Measurements from ENCODE around the gene NEU2.
"Not testable (repeated sequence)": the region's sequence is repeated elsewhere in the genome, so short reads cannot be mapped to it uniquely, and the experiment has no call there.

NEU2 gene

DNA sequence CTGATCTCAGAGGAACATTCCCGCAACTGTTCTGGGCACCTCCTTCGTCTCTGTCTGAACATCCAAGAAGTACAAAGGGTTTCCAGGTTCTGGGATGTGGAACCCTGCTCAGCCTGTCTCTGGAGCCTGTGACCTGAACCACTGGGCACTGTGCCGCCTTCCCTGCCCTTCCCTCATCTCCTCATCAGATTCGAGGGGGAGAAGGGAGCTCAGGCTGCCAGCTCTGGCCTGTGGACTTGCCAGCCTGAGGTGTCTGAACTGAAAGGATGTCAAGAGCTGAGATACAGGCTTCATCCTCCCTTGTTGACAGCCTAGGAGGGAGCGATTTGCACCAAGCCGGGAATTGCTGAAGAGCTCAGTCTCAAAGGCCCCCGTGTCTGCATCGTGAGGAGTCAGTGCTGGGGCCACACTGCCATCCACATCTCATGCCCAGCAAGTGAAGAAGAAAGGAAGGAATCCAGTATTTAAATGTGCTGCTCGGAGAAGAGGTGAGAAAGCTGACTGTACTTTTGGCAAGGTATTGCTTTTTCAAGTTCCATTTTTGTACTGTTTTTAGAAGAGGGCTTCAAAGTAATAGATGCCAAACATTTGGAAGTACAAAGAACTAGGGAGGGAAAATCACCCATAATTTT lies 12.6 kb downstream of the NEU2 start:
- no peak overlapping the region for H3K27ac ChIP-seq (ENCODE audit: insufficient read depth, low read depth, low read length, poor library complexity, severe bottlenecking)
- H3K9me3 ChIP-seq (ENCODE audit: control insufficient read depth, low read length): no peaks in the 10 kb centered on the region
- 92 to 96% methylated on average over 9 of the region's 9 CpGs for whole genome bisulfite sequencing, 2 experiments
- H3K4me1 ChIP-seq (ENCODE audit: control insufficient read depth, insufficient read depth, low read length): peaks cover 7% of the 10 kb centered on the region
- no peaks in the 10 kb centered on the region for H3K27me3 ChIP-seq (ENCODE audit: control insufficient read depth, insufficient read depth, low read length, poor library complexity, severe bottlenecking)
- no peak overlapping the region for H3K4me3 ChIP-seq (ENCODE audit: insufficient read depth, low read depth, low read length)
- H3K36me3 ChIP-seq (ENCODE audit: control insufficient read depth, insufficient read depth, low read length): no peaks in the 10 kb centered on the region

DNA sequence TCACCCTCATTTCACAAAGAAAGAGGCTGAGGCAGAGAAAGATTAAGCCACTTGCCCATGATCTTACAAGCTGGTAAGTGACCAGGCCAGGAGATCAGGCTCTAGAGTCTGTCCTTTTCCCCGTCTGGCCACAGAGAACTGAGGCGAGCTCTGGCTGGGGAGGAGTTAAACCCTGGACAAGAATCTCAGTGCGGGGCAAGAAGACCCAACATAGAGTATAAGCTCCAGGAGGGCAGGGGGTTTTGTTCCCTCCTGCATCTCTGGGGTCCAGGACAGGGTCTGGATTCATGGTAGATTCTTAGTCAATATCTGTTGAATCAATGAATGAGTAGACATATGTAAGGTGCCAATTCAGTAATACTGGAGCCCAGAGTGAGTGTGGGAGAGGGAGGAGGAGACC lies 14.7 kb downstream of the NEU2 start:
- H3K9me3 ChIP-seq (ENCODE audit: control insufficient read depth, low read length): no peaks in the 10 kb centered on the region
- no peak overlapping the region for H3K4me3 ChIP-seq (ENCODE audit: insufficient read depth, low read depth, low read length)
- H3K4me1 ChIP-seq (ENCODE audit: control insufficient read depth, insufficient read depth, low read length): peaks cover 5% of the 10 kb centered on the region
- peaks cover 13% of the 10 kb centered on the region for H3K27me3 ChIP-seq (ENCODE audit: control insufficient read depth, insufficient read depth, low read length, poor library complexity, severe bottlenecking)
- no peaks in the 10 kb centered on the region for H3K36me3 ChIP-seq (ENCODE audit: control insufficient read depth, insufficient read depth, low read length)
- H3K27ac ChIP-seq (ENCODE audit: insufficient read depth, low read depth, low read length, poor library complexity, severe bottlenecking): no peak overlapping the region
- 95 to 96% methylated on average over 3 of the region's 3 CpGs for WGBS, 2 experiments

DNA sequence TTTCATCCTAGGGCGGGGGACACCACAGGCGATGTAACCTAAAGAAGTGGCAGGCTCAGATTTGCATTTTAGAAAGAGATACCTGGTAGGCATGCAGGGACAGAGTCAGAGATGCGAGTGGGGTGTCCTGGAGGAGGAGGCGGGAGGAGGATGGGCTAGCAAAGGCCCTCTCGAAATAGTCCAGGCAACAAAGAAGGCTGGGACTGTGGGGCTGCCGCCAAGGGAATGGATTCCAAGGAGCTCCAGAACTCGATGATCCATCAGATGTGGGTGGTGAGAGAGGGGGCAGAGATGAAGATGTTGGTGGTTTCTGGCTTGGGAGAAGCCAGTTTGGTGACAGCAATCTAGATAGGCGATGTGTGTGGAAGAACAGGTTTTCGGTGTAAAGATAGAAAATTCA lies 15.2 kb downstream of the NEU2 start:
- H3K36me3 ChIP-seq (ENCODE audit: control insufficient read depth, insufficient read depth, low read length): no peaks in the 10 kb centered on the region
- H3K9me3 ChIP-seq (ENCODE audit: control insufficient read depth, low read length): no peaks in the 10 kb centered on the region
- H3K4me1 ChIP-seq (ENCODE audit: control insufficient read depth, insufficient read depth, low read length): peaks cover 5% of the 10 kb centered on the region
- H3K4me3 ChIP-seq (ENCODE audit: insufficient read depth, low read depth, low read length): no peak overlapping the region
- no peak overlapping the region for H3K27ac ChIP-seq (ENCODE audit: insufficient read depth, low read depth, low read length, poor library complexity, severe bottlenecking)
- 87% methylated on average over 9 of the region's 9 CpGs for WGBS, 2 experiments
- H3K27me3 ChIP-seq (ENCODE audit: control insufficient read depth, insufficient read depth, low read length, poor library complexity, severe bottlenecking): peaks cover 14% of the 10 kb centered on the region

DNA sequence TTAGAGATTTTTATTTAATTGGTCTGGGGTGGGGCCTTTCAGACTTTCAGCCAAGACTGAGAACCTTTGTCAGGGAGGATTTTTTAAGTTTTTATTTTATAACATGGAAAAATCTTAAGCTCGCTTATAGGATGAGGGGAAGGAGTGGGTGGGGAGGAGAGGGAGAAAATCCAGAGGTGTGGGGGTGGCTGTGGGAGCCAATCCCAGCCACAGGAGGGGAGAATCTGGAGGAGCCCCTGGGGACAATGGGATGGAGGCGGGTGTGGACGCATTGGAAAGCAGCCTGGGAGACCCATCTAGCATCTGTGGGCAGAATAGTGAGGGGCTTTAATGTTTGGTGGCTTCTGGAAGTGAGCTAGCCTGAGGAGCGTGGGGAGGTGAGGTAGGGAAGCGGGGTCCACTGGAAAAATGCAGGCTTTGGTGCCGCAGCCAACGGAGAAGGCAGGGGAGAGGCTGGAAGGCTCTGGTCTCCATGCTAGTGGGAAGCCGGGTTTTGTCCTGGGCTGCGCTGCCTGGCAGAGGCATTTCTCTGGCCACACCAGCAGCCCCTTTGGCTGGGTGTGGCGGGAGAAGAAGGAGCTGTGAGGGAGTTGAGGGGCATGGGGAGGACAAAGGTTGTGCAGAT lies 16.2 kb downstream of the NEU2 start:
- 88% methylated on average over 10 of the region's 10 CpGs for WGBS, 2 experiments
- Histone ChIP-seq H3K9me3 (ENCODE audit: control insufficient read depth, low read length) (no peaks in the 10 kb centered on the region), H3K27ac (ENCODE audit: insufficient read depth, low read depth, low read length, poor library complexity, severe bottlenecking) (no peak overlapping the region), H3K4me1 (ENCODE audit: control insufficient read depth, insufficient read depth, low read length) (peaks cover 5% of the 10 kb centered on the region), H3K4me3 (ENCODE audit: insufficient read depth, low read depth, low read length) (no peak overlapping the region), H3K36me3 (ENCODE audit: control insufficient read depth, insufficient read depth, low read length) (no peaks in the 10 kb centered on the region), H3K27me3 (ENCODE audit: control insufficient read depth, insufficient read depth, low read length, poor library complexity, severe bottlenecking) (peaks cover 17% of the 10 kb centered on the region)

DNA sequence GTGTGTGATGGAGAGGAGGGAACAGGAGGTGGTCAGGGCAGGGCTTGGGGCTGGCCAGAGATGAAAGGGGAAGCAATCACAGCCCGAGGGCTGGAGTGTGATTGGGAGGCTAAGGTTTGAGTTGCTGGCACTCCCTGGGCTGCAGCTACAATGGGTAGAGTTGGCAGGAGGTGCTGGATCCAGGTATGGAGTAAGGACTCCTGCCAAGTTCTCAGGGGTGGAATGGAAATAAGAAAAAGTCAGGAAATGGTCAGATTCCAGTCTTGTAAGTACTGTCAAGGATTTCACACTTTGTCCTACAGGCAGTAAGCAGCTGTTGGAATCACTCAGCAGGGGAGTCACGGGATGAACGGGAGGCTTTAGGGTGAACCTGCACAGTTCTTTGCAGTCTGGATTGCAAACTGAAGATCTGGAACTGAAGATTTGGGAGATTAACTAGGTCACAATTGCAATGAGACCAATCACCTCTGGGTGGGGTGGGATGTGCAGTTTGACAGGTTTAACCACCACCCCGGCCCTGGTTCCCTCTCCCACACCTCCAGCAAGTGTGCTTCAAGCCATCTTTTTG lies 16.8 kb downstream of the NEU2 start:
- peaks cover 23% of the 10 kb centered on the region for H3K27me3 ChIP-seq (ENCODE audit: control insufficient read depth, insufficient read depth, low read length, poor library complexity, severe bottlenecking)
- no peak overlapping the region for H3K4me3 ChIP-seq (ENCODE audit: insufficient read depth, low read depth, low read length)
- H3K4me1 ChIP-seq (ENCODE audit: control insufficient read depth, insufficient read depth, low read length): peaks cover 5% of the 10 kb centered on the region
- H3K27ac ChIP-seq (ENCODE audit: insufficient read depth, low read depth, low read length, poor library complexity, severe bottlenecking): no peak overlapping the region
- 78 to 80% methylated on average over 4 of the region's 4 CpGs for WGBS, 2 experiments
- no peaks in the 10 kb centered on the region for H3K9me3 ChIP-seq (ENCODE audit: control insufficient read depth, low read length)
- no peaks in the 10 kb centered on the region for H3K36me3 ChIP-seq (ENCODE audit: control insufficient read depth, insufficient read depth, low read length)

DNA sequence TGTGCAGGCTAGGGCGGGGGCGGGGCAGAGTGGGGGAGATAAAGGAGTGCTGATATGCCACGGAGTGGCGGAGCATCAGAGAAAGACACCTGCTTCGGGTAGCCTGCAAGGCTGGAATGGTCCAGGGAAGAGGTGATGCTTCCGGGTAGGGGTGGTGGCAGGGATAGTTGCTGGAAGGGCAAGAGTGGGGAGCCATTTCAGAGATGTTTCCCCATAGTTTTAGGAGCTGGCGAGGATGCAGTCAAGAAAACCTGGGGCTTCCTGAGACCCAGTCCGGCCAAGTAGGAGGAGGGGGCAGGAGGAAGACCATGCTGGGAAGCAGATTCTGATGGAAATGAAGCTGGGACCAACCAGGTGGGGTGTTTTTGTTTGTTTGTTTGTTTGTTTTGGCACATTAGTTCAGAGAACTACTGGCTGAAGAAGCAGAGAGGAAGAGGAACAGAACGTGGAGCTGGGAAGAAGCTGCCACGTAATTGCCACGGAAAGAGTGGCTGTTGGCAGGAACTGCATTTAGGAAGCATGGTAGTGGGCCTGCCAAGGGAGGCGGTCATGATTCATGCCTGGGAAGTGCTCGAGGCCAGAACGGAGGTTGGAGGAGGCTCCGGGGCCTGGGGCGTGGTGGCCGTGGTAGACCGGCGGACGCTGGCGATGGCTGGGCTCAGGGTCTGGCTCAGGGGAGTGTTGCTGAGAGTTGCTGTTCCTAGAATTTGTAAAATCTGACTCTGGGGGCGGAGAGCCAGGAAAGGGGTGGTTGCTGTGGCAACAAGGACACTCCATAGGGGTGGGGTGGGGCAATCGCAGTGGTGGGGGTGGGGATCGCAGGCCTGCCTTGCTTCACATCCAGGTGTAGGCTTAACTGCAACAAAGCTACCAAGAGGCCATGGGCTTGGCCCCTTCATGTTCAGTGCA lies 19.0 kb downstream of the NEU2 start:
- H3K4me1 ChIP-seq (ENCODE audit: control insufficient read depth, insufficient read depth, low read length): peaks cover 5% of the 10 kb centered on the region
- H3K9me3 ChIP-seq (ENCODE audit: control insufficient read depth, low read length): no peaks in the 10 kb centered on the region
- no peaks in the 10 kb centered on the region for H3K36me3 ChIP-seq (ENCODE audit: control insufficient read depth, insufficient read depth, low read length)
- WGBS, 2 experiments: 14 to 16% methylated on average over 24 of the region's 24 CpGs
- no peak overlapping the region for H3K4me3 ChIP-seq (ENCODE audit: insufficient read depth, low read depth, low read length)
- H3K27me3 ChIP-seq (ENCODE audit: control insufficient read depth, insufficient read depth, low read length, poor library complexity, severe bottlenecking): peaks cover 26% of the 10 kb centered on the region
- H3K27ac ChIP-seq (ENCODE audit: insufficient read depth, low read depth, low read length, poor library complexity, severe bottlenecking): no peak overlapping the region

DNA sequence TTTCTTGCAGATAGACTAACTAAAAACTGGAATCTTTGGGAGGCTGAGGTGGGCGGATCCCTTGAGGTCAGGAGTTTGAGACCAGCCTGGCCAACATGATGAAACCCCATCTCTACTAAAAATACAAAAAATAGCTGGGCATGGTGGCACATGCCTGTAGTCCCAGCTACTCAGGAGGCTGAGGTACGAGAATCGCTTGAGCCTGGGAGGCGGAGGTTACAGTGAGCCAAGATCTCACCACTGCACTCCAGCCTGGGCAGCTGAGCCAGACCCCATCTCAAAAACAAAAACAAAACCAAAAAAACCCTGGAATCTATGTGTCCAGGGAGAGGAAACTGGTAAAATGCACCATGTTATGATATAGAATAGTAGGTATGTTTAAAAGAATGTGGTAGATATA lies 20.0 kb downstream of the NEU2 start:
- not testable (repeated sequence) for H3K9me3 ChIP-seq (ENCODE audit: control insufficient read depth, low read length); H3K36me3 ChIP-seq (ENCODE audit: control insufficient read depth, insufficient read depth, low read length); H3K4me3 ChIP-seq (ENCODE audit: insufficient read depth, low read depth, low read length); H3K27ac ChIP-seq (ENCODE audit: insufficient read depth, low read depth, low read length, poor library complexity, severe bottlenecking); H3K4me1 ChIP-seq (ENCODE audit: control insufficient read depth, insufficient read depth, low read length)
- peaks cover 26% of the 10 kb centered on the region for H3K27me3 ChIP-seq (ENCODE audit: control insufficient read depth, insufficient read depth, low read length, poor library complexity, severe bottlenecking)
- 91 to 96% methylated on average over 4 of the region's 4 CpGs for WGBS, 2 experiments

DNA sequence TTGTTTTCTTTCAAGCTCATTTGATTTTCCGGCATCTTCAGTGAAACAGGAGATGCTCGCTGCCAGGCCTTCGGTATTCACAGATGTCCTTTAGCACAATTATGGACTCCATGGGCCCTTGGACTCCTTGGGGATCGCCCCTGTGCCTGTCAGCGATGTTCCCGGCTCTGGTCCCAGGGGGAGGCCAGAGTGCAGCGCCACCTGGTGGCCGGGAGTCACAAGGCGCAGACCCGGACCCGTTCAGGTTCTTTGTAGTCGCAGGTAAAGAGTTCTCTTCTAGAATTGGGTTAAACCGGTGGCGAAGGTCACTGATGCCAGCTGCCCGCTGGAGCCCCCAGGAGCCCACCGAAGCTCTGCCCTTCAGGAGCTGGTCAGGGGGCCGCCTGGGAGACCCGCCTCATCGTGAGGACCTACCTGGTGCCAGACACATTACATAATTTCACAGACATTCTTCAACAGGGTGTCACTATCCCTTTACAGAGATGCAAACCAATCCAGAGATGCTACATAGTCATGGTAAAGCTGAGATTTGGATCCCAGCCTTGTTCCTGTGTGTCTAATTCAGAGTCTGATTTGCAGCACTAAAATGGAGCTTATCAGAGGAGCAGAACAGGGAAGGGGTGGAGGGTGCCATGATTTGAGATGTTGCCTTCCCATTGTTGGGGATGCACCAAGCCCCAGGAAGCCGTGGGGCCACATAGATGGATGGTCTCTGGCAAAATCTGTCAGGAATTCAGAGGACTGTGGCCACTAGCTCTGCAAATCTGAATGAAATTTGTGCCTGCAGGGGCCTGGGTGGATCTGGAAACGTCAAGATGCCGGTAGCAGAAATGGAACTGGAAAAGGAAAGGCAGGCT lies 21.7 kb downstream of the NEU2 start:
- Histone ChIP-seq H3K27me3 (ENCODE audit: control insufficient read depth, insufficient read depth, low read length, poor library complexity, severe bottlenecking) (peaks cover 26% of the 10 kb centered on the region), H3K4me3 (ENCODE audit: insufficient read depth, low read depth, low read length) (no peak overlapping the region), H3K36me3 (ENCODE audit: control insufficient read depth, insufficient read depth, low read length) (no peaks in the 10 kb centered on the region), H3K4me1 (ENCODE audit: control insufficient read depth, insufficient read depth, low read length) (peaks cover under 1% of the 10 kb centered on the region), H3K27ac (ENCODE audit: insufficient read depth, low read depth, low read length, poor library complexity, severe bottlenecking) (no peak overlapping the region), H3K9me3 (ENCODE audit: control insufficient read depth, low read length) (no peaks in the 10 kb centered on the region)
- 30 to 31% methylated on average over 22 of the region's 22 CpGs for WGBS, 2 experiments

DNA sequence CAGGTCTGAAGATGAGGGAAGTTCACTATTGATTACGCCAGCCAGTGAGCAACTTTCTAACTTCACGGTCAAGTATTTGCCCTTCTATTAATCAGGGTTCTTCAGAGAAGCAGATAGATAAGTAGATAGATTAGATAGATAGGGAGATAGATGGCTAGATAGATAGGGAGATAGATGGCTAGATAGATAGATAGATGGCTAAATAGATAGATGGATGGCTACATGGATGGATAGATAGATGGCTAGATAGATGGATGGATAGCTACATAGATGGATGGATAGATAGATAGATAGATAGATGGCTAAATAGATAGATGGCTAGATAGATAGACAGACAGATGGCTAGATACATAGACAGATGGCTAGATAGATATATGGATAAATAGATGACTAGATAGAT lies 22.9 kb downstream of the NEU2 start:
- Histone ChIP-seq H3K27ac (ENCODE audit: insufficient read depth, low read depth, low read length, poor library complexity, severe bottlenecking) (no peak overlapping the region), H3K4me1 (ENCODE audit: control insufficient read depth, insufficient read depth, low read length) (no peaks in the 10 kb centered on the region), H3K9me3 (ENCODE audit: control insufficient read depth, low read length) (no peaks in the 10 kb centered on the region), H3K27me3 (ENCODE audit: control insufficient read depth, insufficient read depth, low read length, poor library complexity, severe bottlenecking) (peaks cover 26% of the 10 kb centered on the region), H3K4me3 (ENCODE audit: insufficient read depth, low read depth, low read length) (no peak overlapping the region), H3K36me3 (ENCODE audit: control insufficient read depth, insufficient read depth, low read length) (no peaks in the 10 kb centered on the region)
- WGBS, 2 experiments: 92 to 96% methylated on average over 2 of the region's 2 CpGs
